Neuron (in vitro differentiated cells): Measurements from ENCODE around the gene BCAM.
A peak's percentile ranks its signal among the peaks of the same experiment; 100 is the strongest.

ENCODE experiments used
- H2AFZ ChIP-seq: one replicate; pipeline ENCODE4 v1.6.1; 2013; ENCODE audit warnings: low read depth, mild to moderate bottlenecking, inconsistent platforms, low read length, moderate library complexity
- H3K27me3 ChIP-seq: one replicate; pipeline ENCODE4 v1.6.1; 2013; ENCODE audit warnings: low read length; ENCODE audit not compliant: insufficient read depth
- H3K36me3 ChIP-seq: one replicate; pipeline ENCODE4 v1.6.1; 2013; ENCODE audit warnings: low read length; ENCODE audit not compliant: insufficient read depth
- H3K4me1 ChIP-seq: one replicate; pipeline ENCODE4 v1.6.1; 2013; ENCODE audit warnings: low read length; ENCODE audit not compliant: insufficient read depth
- H3K4me3 ChIP-seq: 2 replicates; pipeline ENCODE4 v1.5.1; 2013; ENCODE audit warnings: mild to moderate bottlenecking, low read length, moderate library complexity
- H3K9me3 ChIP-seq: one replicate; pipeline ENCODE4 v1.6.1; 2013; ENCODE audit warnings: low read length

Gene BCAM

DNA sequence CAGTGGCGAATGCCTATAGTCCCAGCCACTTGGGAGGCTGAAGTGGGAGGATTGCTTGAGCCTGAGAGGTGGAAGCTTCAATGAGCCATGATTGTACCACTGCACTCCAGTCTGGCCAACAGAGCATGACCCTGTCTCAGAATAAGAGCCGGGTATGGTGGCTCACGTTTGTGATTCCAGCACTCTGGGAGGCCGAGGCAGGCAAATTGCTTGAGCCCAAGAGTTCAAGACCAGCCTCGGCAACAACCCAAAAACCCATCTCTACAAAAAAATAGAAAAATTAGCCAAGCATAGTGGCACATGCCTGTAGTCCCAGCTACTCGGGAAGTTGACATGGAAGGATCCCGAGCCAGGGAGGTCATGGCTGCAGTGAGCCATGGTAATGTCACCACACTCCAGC, 31.9 kb downstream of the BCAM start:
- Histone ChIP-seq H3K9me3 (no peaks in the 10 kb centered on the region), H2AFZ (no peak overlapping the region), H3K4me1 (peaks cover 7% of the 10 kb centered on the region), H3K36me3 (no peaks in the 10 kb centered on the region), H3K4me3 (no peak overlapping the region), H3K27me3 (no peaks in the 10 kb centered on the region)

DNA sequence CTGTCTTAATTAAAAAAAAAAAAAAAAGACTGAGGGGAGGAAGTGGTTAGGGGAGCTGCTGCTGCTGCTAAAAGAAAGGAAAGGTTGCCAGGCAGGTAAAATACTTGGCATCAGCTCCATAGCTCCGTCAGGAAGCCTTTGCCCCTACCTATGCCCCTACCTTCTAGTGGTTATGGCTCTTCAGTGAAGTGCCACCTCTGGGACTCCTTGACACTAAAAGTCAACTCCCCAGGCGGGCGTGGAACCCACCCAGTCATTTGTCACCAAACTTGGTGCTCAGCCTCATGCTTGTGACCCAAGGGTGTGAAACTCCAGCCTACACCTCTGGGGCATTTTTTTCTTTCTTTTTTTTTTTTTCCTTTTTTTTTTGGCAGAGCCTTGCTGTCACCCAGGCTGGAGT, 32.3 kb downstream of the BCAM start:
- Histone ChIP-seq H3K36me3 (no peaks in the 10 kb centered on the region), H3K9me3 (no peaks in the 10 kb centered on the region), H2AFZ (no peak overlapping the region), H3K4me3 (no peak overlapping the region), H3K27me3 (no peaks in the 10 kb centered on the region), H3K4me1 (peaks cover 7% of the 10 kb centered on the region)

DNA sequence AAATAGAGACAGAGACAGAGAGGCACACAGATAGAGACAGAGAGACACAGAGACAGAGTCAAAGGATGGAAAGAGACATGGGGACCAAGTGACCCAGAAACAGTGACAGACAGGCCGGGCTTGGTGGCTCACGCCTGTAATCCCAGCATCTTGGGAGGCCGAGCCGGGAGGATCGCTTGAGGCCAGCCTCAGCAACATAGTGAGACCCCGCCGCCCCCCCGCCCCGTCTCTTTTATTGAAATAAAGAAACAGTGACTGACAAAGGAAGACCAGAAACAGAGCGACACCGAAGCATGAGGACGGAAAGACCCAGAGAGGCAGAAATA, 36.3 kb downstream of the BCAM start:
- no peaks in the 10 kb centered on the region for H3K9me3 ChIP-seq

GRCh38 chr19:44845612-44846454, 36.9 kb downstream of the BCAM start, which contains the start of gene NECTIN2:
Gene NECTIN2 (plus strand): TSS chr19:44846297. CDS start chr19:44846526, 229 bp downstream.
- Histone ChIP-seq H3K4me1 (peaks cover 28% of the 10 kb centered on the region), H3K9me3 (no peaks in the 10 kb centered on the region), H2AFZ (peak within 1 kb of the TSS; percentile 21), H3K27me3 (no peaks in the 10 kb centered on the region), H3K4me3 (peak within 1 kb of the TSS; percentile 81), H3K36me3 (no peaks in the 10 kb centered on the region)

More for the DNA sequence above, 36.3 kb downstream of the BCAM start:
- Histone ChIP-seq H3K4me1 (peaks cover 28% of the 10 kb centered on the region), H2AFZ (peak overlapping the region; percentile 21), H3K36me3 (no peaks in the 10 kb centered on the region), H3K27me3 (no peaks in the 10 kb centered on the region), H3K4me3 (peak overlapping the region; percentile 60)

DNA sequence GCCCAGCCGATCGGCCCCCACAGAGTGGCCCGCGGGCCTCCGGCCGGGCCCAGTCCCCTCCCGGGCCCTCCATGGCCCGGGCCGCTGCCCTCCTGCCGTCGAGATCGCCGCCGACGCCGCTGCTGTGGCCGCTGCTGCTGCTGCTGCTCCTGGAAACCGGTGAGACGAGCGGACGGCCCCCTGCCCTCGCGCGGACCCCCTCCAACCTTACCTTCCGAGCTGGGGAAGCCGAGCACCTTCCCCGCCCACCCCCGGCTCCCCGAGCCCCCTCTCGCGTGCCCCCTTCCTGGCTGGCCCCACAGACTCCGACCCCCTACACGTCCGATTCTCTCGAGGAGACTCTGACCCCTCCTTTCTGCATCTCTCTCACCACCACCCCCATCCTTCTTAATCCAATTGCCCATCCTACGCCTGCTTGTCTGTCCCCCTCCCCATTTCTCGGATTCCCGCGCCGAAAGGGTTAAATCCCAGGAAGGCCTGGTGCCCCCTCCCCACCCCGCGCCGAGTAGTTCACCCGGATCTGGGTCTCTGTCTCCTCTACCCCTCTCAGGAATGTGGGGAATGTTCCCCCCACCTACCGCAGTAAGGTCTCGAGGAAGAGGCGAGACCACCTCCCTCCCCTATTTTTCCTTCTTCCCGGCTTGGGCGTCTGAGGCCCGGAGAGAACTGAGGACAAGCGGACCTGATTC, 37.7 kb downstream of the BCAM start:
- peaks cover 5% of the 10 kb centered on the region for H3K36me3 ChIP-seq
- no peaks in the 10 kb centered on the region for H3K9me3 ChIP-seq
- peaks cover 28% of the 10 kb centered on the region for H3K4me1 ChIP-seq
- peak overlapping the region; percentile 81 for H3K4me3 ChIP-seq
- H3K27me3 ChIP-seq = no peaks in the 10 kb centered on the region
- H2AFZ ChIP-seq = peak overlapping the region; percentile 5

- H2AFZ ChIP-seq = peak overlapping the region; percentile 5
Observed at GRCh38 chr19:44847144-44848035, 38.5 kb downstream of the BCAM start.

GRCh38 chr19:44848036-44848811, 39.3 kb downstream of the BCAM start:
- H3K27me3 ChIP-seq = no peaks in the 10 kb centered on the region
- H3K9me3 ChIP-seq = no peaks in the 10 kb centered on the region
- no peak overlapping the region for H2AFZ ChIP-seq
- peak overlapping the region; percentile 81 for H3K4me3 ChIP-seq
- peaks cover 28% of the 10 kb centered on the region for H3K4me1 ChIP-seq
- H3K36me3 ChIP-seq = peaks cover 7% of the 10 kb centered on the region

More at GRCh38 chr19:44847144-44848035, 38.5 kb downstream of the BCAM start:
- Histone ChIP-seq H3K4me3 (peak overlapping the region; percentile 81), H3K27me3 (no peaks in the 10 kb centered on the region), H3K9me3 (no peaks in the 10 kb centered on the region), H3K36me3 (peaks cover 7% of the 10 kb centered on the region), H3K4me1 (peaks cover 28% of the 10 kb centered on the region)

- H2AFZ ChIP-seq = no peak overlapping the region
Observed at GRCh38 chr19:44848812-44849447, 40.0 kb downstream of the BCAM start.

GRCh38 chr19:44850641-44851109, 41.8 kb downstream of the BCAM start:
- Histone ChIP-seq H2AFZ (no peak overlapping the region), H3K36me3 (peaks cover 9% of the 10 kb centered on the region), H3K9me3 (no peaks in the 10 kb centered on the region), H3K4me3 (no peak overlapping the region), H3K4me1 (peaks cover 21% of the 10 kb centered on the region), H3K27me3 (no peaks in the 10 kb centered on the region)

More at GRCh38 chr19:44848812-44849447, 40.0 kb downstream of the BCAM start:
- no peaks in the 10 kb centered on the region for H3K9me3 ChIP-seq
- peaks cover 9% of the 10 kb centered on the region for H3K36me3 ChIP-seq
- no peaks in the 10 kb centered on the region for H3K27me3 ChIP-seq
- H3K4me1 ChIP-seq = peaks cover 28% of the 10 kb centered on the region
- H3K4me3 ChIP-seq = peak overlapping the region; percentile 81

- H3K4me1 ChIP-seq = peaks cover 21% of the 10 kb centered on the region
- H2AFZ ChIP-seq = no peak overlapping the region
- no peak overlapping the region for H3K4me3 ChIP-seq
- H3K9me3 ChIP-seq = no peaks in the 10 kb centered on the region
- H3K27me3 ChIP-seq = no peaks in the 10 kb centered on the region
- peaks cover 15% of the 10 kb centered on the region for H3K36me3 ChIP-seq
Observed at GRCh38 chr19:44851427-44851826, 42.5 kb downstream of the BCAM start.

GRCh38 chr19:44855606-44856005, 46.7 kb downstream of the BCAM start:
- no peak overlapping the region for H2AFZ ChIP-seq
- peaks cover 29% of the 10 kb centered on the region for H3K36me3 ChIP-seq
- no peaks in the 10 kb centered on the region for H3K4me1 ChIP-seq
- no peaks in the 10 kb centered on the region for H3K27me3 ChIP-seq
- H3K9me3 ChIP-seq = peaks cover 2% of the 10 kb centered on the region
- no peak overlapping the region for H3K4me3 ChIP-seq
